GM23248 (cell line): ENCODE results near the gene RASSF3. TPM values are rescaled to one million over a fixed set of nuclear protein-coding genes. Genes with fewer than 3 reads are reported as not detected.
A peak's percentile ranks its signal among the peaks of the same experiment; 100 is the strongest.

Source experiments
- DNase-seq: peaks from one replicate; pipeline ENCODE4 v3.0.0-alpha.2; 2015
- H2AFZ ChIP-seq: fragments of 200-600 bp; sonication (generic); 2 replicates; pipeline ENCODE4 v1.6.1; 2016; ENCODE audit warnings: antibody characterized with exemption
- H3F3A ChIP-seq: fragments of 200-600 bp; sonication (generic); 2 replicates; pipeline ENCODE4 v1.6.1; 2016; ENCODE audit warnings: mild to moderate bottlenecking, antibody characterized with exemption, mixed run types; ENCODE audit not compliant: insufficient read depth
- H3K27ac ChIP-seq: fragments of 200-600 bp; sonication (generic); 2 replicates; pipeline ENCODE4 v1.5.1; 2016; ENCODE audit warnings: mild to moderate bottlenecking
- H3K27me3 ChIP-seq: fragments of 200-600 bp; sonication (generic); replicated peaks from 2 replicates; pipeline ENCODE4 v1.6.1; 2016; ENCODE audit warnings: mild to moderate bottlenecking; ENCODE audit not compliant: insufficient read depth
- H3K36me3 ChIP-seq: fragments of 200-600 bp; sonication (generic); 2 replicates; pipeline ENCODE4 v1.6.1; 2016; ENCODE audit warnings: low read depth, mild to moderate bottlenecking
- H3K4me1 ChIP-seq: fragments of 200-600 bp; sonication (generic); 2 replicates; pipeline ENCODE4 v1.6.1; 2016; ENCODE audit warnings: mild to moderate bottlenecking; ENCODE audit not compliant: insufficient read depth
- H3K4me2 ChIP-seq: fragments of 200-600 bp; sonication (generic); one replicate; pipeline ENCODE4 v1.6.1; 2016; ENCODE audit warnings: mild to moderate bottlenecking; ENCODE audit not compliant: unreplicated experiment
- H3K4me3 ChIP-seq: fragments of 200-600 bp; sonication (generic); 2 replicates; pipeline ENCODE4 v1.5.1; 2016; ENCODE audit warnings: mild to moderate bottlenecking
- H3K79me2 ChIP-seq: fragments of 200-600 bp; sonication (generic); 2 replicates; pipeline ENCODE4 v1.6.1; 2016; ENCODE audit warnings: mild to moderate bottlenecking; ENCODE audit not compliant: insufficient read depth
- H3K9ac ChIP-seq: fragments of 200-600 bp; sonication (generic); 2 replicates; pipeline ENCODE4 v1.6.1; 2016; ENCODE audit warnings: mild to moderate bottlenecking
- H3K9me2 ChIP-seq: fragments of 200-600 bp; sonication (generic); 2 replicates; pipeline ENCODE4 v1.6.1; 2016; ENCODE audit warnings: mixed run types, mild to moderate bottlenecking, moderate library complexity; ENCODE audit not compliant: insufficient read depth
- H3K9me3 ChIP-seq: fragments of 200-600 bp; sonication (generic); one replicate; pipeline ENCODE4 v1.6.1; 2017; ENCODE audit warnings: low read depth
- H4K20me1 ChIP-seq: fragments of 200-600 bp; sonication (generic); 2 replicates; pipeline ENCODE4 v1.6.0; 2016; ENCODE audit not compliant: insufficient read depth
- EZH2 ChIP-seq: fragments of 200-600 bp; sonication (generic); IDR thresholded peaks from 2 replicates; pipeline ENCODE4 v1.6.1; 2018; ENCODE audit warnings: antibody characterized with exemption, mild to moderate bottlenecking; ENCODE audit not compliant: insufficient read depth, poor library complexity, severe bottlenecking
- EZH2phosphoT487 ChIP-seq: fragments of 200-600 bp; sonication (generic); IDR thresholded peaks from 2 replicates; pipeline ENCODE4 v1.6.1; 2018; ENCODE audit warnings: antibody characterized with exemption, moderate library complexity, mild to moderate bottlenecking, low read depth; ENCODE audit not compliant: insufficient read depth
- WGBS, 2 experiments: methylation state at CpG; one replicate each; pipeline ENCODE4 v1.1.6; 2015 to 2017; ENCODE audit warnings: low lambda C conversion rate in 2 of 2, low coverage in 1 of 2; ENCODE audit errors: missing lambda C conversion rate in 2 of 2; 5-methylcytosine and 5-hydroxymethylcytosine counted together
- in situ Hi-C: fragments of 300-500 bp; cut with MboI; formaldehyde crosslinking; loops from 2 replicates; pipeline ENCODE4 v1.15.0; 2020
- polyA plus RNA-seq: library from polyadenylated mRNA; unstranded; fragments of >200 nt; fragmentation: Nextera tagmentation; extraction: Ambion mirVana; gene quantifications from 2 replicates; pipeline ENCODE4 v1.2.1, GENCODE V29; 2016
- total RNA-seq: library from RNA; depleted of rRNA; stranded (reverse); fragments of >200 nt; shearing (Covaris generic); gene quantifications from 2 replicates; pipeline ENCODE4 v1.2.3, GENCODE V29; 2014

The RASSF3 gene
- total and polyA plus RNA-seq, 2 experiments from 2014 or later: 1.9 to 4.9 TPM

GRCh38 chr12:64616201-64616600, 5.9 kb downstream of the RASSF3 start:
- H3K9me3 ChIP-seq: no peaks in the 10 kb centered on the region
- in situ Hi-C loops: no loop called here
- no peaks in the 10 kb centered on the region for H3K36me3 ChIP-seq
- peaks cover 5% of the 10 kb centered on the region; the same call in 1 of the 2 replicates for H3F3A ChIP-seq
- H3K27me3 ChIP-seq: no peaks in the 10 kb centered on the region
- DNase-seq: peak; percentile 31
- H3K9ac ChIP-seq: no peak overlapping the region
- TF ChIP-seq EZH2phosphoT487 (no peak), EZH2 (no peak)
- H3K4me1 ChIP-seq: peaks cover 17% of the 10 kb centered on the region
- no peak overlapping the region for H3K4me3 ChIP-seq
- 0 out of 2 replicates have a peak overlapping the region, but pooled peaks have one; percentile 17 for H2AFZ ChIP-seq
- no peaks in the 10 kb centered on the region for H4K20me1 ChIP-seq
- H3K9me2 ChIP-seq: no peaks in the 10 kb centered on the region
- H3K27ac ChIP-seq: no peak overlapping the region
- 19 to 23% methylated on average over 3 of the region's 3 CpGs for WGBS, 2 experiments
- peaks cover 53% of the 10 kb centered on the region for H3K79me2 ChIP-seq
- no peak overlapping the region for H3K4me2 ChIP-seq

DNA sequence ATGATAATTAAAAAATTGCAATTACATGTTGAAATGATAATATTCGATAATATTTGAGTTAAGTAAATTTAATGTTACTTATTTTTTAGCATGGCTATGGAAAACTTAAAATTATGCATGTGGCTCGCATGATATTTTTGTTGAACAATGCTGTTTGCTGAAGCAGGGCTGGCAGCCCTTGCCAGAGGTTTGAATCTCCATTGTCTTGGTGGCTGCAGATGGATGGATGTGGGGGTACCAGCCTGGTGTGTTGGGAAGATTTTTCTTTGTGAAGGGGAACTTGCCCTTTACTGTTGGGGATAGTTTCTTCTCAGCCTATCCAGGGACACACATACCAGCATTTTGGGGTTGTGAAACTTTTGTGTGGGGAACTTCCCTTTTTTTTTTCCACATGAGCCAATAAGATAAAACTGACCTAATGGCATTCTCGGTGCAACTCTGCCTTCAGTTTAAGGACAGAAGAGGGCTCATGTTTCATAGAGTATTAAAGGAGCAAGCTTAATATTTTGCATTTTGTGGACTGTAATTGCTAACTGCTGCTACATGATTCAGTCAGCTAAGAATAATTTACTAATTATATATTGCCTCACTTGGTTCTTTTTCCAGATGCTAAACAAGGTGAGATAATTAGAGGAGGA, 8.8 kb downstream of the RASSF3 start:
- H3K27ac ChIP-seq: peak overlapping the region; percentile 13; the same call in 1 of the 2 replicates
- TF ChIP-seq EZH2: no peak
- no peak for TF ChIP-seq EZH2phosphoT487
- H3K4me3 ChIP-seq: no peak overlapping the region
- H3K36me3 ChIP-seq: no peaks in the 10 kb centered on the region
- peaks cover 17% of the 10 kb centered on the region for H3K4me1 ChIP-seq
- no peak overlapping the region for H3K9ac ChIP-seq
- H3K9me2 ChIP-seq: no peaks in the 10 kb centered on the region
- H3K79me2 ChIP-seq: peaks cover 58% of the 10 kb centered on the region
- 54 to 61% methylated on average over 3 of the region's 3 CpGs for WGBS, 2 experiments
- H3K9me3 ChIP-seq: no peaks in the 10 kb centered on the region
- no peaks in the 10 kb centered on the region for H3K27me3 ChIP-seq
- no peak overlapping the region for H2AFZ ChIP-seq
- H3F3A ChIP-seq: no peaks in the 10 kb centered on the region
- in situ Hi-C loops: no loop called here
- H4K20me1 ChIP-seq: no peaks in the 10 kb centered on the region
- peak overlapping the region; percentile 3 for H3K4me2 ChIP-seq
- DNase-seq: peak; percentile 66

DNA sequence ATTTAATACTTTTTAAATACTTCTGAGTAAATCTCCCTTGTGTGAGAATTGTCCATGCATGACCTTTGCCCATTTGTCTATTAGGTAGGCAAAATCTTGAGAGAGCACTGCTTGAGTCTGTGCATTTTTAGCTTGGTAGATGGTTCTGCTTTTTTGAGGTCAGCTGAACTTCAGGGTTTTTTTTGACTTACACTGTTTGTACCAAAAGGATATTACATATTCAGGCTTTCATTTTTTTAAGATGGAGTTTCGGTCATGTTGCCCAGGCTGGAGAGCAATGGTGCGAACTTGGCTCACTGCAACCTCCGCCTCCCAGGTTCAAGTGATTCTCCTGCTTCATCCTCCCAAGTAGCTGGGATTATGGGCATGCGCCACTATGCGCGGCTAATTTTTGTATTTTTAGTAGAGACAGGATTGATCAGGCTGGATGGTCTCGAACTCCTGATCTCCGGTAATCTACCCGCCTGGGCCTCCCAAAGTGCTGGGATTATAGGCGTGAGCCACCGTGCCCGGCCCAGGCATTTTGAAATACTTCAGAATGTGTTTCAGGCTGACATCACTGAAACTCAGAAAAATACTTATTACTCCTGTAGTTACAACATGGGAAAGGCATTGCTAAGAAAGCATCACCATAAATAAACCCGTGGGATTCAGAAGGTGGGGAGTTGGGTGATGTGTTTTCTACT, 11.1 kb downstream of the RASSF3 start:
- Histone ChIP-seq H2AFZ (no peak overlapping the region), H3K79me2 (peaks cover 55% of the 10 kb centered on the region), H3K9ac (no peak overlapping the region), H3K9me3 (no peaks in the 10 kb centered on the region), H3K36me3 (no peaks in the 10 kb centered on the region), H3K4me2 (no peak overlapping the region), H3K27me3 (no peaks in the 10 kb centered on the region), H3K27ac (no peak overlapping the region), H3F3A (peaks cover 14% of the 10 kb centered on the region; the same call in 1 of the 2 replicates), H3K4me1 (peaks cover 27% of the 10 kb centered on the region), H3K9me2 (no peaks in the 10 kb centered on the region), H3K4me3 (no peak overlapping the region), H4K20me1 (no peaks in the 10 kb centered on the region)
- peak; percentile 43 for DNase-seq
- TF ChIP-seq EZH2 (no peak), EZH2phosphoT487 (no peak)
- in situ Hi-C loops: no loop called here
- 94 to 96% methylated on average over 13 of the region's 13 CpGs for WGBS, 2 experiments

DNA sequence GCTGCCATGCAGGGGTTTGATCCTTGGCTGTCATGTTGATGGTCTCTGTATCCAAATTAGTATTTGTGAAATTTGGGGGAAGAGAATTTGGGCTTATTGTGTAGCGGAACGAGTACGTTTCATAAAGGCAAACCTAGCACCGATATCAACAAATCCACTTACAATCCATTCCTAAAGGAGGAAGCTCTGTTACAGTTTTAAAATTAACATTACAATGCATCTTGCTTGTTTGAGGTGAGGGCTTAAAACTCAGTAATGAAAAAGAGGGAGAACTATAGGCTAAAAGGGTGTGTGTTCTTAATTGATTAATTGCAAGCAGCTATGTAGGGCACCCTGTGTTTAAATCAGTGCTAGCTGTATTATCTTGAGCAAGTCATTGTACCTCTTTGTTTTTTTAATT, 13.7 kb downstream of the RASSF3 start:
- Histone ChIP-seq H3K9me3 (no peaks in the 10 kb centered on the region), H4K20me1 (no peaks in the 10 kb centered on the region), H3K9ac (no peak overlapping the region), H3K4me2 (no peak overlapping the region), H3K4me3 (no peak overlapping the region), H3K27ac (no peak overlapping the region), H3K9me2 (no peaks in the 10 kb centered on the region), H3K27me3 (no peaks in the 10 kb centered on the region), H3K36me3 (no peaks in the 10 kb centered on the region), H3K4me1 (peaks cover 40% of the 10 kb centered on the region), H3K79me2 (peaks cover 55% of the 10 kb centered on the region), H2AFZ (no peak overlapping the region), H3F3A (peaks cover 34% of the 10 kb centered on the region)
- no peak for DNase-seq
- TF ChIP-seq EZH2phosphoT487 (no peak), EZH2 (no peak)
- 87 to 92% methylated on average over 4 of the region's 4 CpGs for WGBS, 2 experiments
- in situ Hi-C loops: no loop called here
